Sciatic nerve (tissue), 2 donors: ENCODE results near the gene HHAT. TPM values are rescaled to one million over a fixed set of nuclear protein-coding genes. Genes with fewer than 3 reads are reported as not detected.
"Not testable (repeated sequence)": the region's sequence is repeated elsewhere in the genome, so short reads cannot be mapped to it uniquely, and the experiment has no call there.

ENCODE experiments used
- ATAC-seq: fragments of 200-7000 bp; cut with Tn5 transposase; one replicate; pipeline ENCODE4 v1.9.1; 2020; ENCODE audit warnings: mild to moderate bottlenecking, moderate library complexity
- DNase-seq: peaks from one replicate; pipeline ENCODE4 v3.0.0-alpha.2; 2020; ENCODE audit warnings: low spot score
- intact Hi-C: fragments of 100-400 bp; cut with DNase I; formaldehyde crosslinking; loops from one replicate; pipeline ENCODE4 v1.14.2; 2022
- total RNA-seq: library from RNA; stranded (reverse); fragmentation: NEBNext Ultra II Directional; extraction: Animal tissue kit (Norgen Biotek cat#: 25700); gene quantifications from one replicate; pipeline ENCODE4 v1.2.1, GENCODE V29; 2021
- donor health status: DM: no; HTN: no; CAD: no.
- donor health status: DM: no; HTN: no; CAD: no.

Gene HHAT
- total RNA-seq, 1 donor from 2014 or later, result 7.7 TPM

DNA sequence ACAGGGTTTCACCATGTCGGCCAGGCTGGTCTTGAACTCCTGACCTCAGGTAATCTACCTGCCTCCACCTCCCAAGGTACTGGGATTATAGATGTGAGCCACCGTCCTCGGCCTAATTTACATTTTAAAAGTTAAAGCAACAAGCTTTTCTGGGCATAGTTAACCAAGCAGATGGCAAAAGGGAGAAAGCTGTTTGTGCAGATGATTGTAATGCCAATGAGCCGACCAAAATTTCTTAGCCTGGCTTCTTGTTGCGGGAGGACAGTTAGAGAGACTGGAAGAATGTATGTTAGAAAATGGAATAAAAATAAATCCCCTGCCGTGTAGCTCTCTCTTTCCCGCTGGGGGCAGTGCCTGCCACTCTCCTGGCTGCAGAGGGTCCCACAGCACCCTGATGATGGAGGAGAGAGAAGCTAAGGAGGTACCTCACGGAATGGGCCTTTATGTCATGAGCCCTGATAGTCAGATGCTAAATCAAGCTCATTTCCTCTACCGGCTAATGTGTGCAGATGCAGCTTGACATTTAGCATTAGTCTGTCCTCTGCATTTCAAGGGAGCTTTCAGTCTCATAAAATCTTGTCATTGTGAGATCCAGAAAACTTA, 87.2 kb downstream of the HHAT start:
- DNase-seq (no peak), ATAC-seq (no peak)
- intact Hi-C loops, result no loop called here

DNA sequence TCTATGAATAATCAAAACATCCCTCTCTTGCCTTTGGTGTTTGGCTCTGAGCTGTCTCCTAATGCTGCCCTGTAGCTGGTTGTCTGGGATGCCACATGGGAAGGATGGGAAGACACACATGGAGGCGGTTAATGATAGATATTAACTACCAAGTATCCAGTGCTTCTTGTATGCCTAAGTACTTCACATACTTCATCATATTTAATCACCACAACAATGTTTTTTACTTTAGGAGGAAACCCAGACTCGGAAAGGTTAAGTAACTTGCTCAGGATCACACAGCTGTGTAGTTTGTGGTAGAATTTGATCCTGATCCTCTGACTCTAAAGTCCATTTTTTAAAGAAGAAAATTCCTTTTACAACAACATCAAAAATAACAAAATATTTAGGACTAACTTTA, 88.0 kb downstream of the HHAT start:
- no peak for ATAC-seq
- intact Hi-C loops, result no loop called here
- no peak for DNase-seq

DNA sequence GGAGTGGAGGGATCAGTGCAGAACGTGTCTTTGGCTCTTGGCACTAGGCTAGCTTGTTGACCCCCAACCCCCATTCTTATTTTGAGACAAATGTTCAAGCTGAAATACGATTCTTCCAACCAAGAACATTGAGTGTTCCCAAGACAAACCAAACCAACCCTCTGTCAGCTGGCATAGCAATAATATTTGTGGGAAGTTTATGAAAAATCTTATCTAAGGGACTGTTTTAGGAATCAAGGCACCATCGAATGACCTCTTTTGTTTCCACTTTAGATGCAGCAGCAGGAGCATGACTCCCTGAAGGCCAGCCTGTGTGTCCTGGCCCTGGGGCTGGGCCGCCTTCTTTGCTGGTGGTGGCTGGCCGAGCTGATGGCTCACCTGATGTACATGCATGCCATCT, 89.2 kb downstream of the HHAT start:
- intact Hi-C loops, result no loop called here
- no peak for DNase-seq

DNA sequence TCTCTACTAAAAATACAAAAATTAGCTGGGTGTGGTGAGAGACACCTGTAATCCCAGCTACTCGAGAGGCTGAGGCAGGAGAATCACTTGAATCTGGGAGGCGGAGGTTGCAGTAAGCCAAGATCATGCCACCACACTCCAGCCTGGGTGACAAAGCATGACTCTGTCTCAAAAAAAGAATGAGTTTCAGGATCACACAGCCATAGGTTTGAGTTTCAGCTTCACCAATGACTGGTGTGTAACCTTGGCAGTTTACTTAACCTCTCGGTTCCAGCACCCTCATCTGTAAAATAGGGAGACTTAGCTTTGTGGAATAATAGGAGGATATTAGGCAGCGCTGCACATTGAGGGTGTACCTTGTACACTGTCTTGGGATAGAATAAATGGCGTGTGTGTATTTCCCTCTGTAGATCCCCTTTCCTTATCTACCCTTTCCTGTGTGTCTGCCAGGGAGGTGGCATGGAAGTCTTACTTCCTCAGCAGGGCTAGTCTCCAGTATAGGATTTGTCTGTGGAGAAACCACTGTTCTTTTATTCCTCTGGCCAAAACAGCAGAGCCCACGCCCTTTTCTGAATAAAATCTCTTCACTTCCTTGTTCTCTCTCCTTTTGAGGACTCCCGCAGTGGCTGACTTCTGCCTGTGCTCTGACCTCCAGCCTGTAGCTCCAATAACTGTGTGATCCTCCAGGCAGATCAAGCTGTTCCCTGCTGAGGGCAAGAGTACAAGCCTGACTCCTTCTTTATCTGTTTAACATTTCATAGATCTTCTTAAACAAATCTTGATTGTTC, 90.4 kb downstream of the HHAT start:
- peak; percentile 52 for ATAC-seq
- intact Hi-C loops, result no loop called here

More for the DNA sequence above, 89.2 kb downstream of the HHAT start:
- no peak for ATAC-seq

DNA sequence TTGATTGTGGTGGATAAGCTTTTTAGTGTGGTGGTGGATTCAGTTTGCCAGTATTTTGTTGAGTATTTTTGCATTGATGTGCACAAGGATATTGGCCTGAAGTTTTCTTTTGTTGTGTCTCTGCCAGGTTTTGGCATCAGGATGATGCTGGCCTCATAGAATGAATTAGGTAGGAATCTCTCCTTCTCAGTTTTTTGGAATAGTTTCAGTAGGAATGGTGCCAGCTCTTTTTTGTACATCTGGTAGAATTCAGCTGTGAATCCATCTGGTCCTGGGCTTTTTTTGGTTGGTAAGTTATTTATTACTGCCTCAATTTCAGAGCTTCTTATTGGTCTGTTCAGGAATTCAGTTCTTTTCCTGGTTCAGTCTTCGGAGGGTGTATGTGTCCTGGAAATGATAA, 98.0 kb downstream of the HHAT start:
- intact Hi-C loops, ATAC-seq: not testable (repeated sequence)

More for the DNA sequence above, 90.4 kb downstream of the HHAT start:
- DNase-seq, result no peak

GRCh38 chr1:210428696-210429095, 100.0 kb downstream of the HHAT start:
- intact Hi-C loops, result no loop called here
- DNase-seq, result no peak

More for the DNA sequence above, 98.0 kb downstream of the HHAT start:
- DNase-seq, result not testable (repeated sequence)

DNA sequence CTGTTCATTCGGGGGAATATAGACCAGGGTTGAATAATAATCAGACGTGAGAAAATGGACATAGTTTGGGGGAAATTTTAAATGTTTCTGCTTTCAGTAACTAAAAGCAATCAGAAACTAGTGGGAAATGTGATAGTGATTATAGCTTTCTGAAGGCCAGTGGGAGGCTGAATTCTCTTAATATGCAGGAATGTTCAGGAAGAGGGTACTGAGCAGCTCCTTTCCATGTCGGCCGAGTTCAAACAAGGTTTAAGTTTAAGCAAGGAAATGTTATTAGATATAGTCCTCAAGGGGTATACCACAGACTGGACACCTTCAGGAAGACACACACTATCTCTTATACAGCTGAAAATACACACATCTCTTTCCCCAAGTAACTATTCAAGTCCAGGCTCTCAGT, 105.5 kb downstream of the HHAT start:
- ATAC-seq (no peak), DNase-seq (no peak)
- intact Hi-C loops, result no loop called here

More at GRCh38 chr1:210428696-210429095, 100.0 kb downstream of the HHAT start:
- no peak for ATAC-seq

GRCh38 chr1:210437111-210437510, 108.4 kb downstream of the HHAT start:
- intact Hi-C loops, result no loop called here
- DNase-seq (no peak), ATAC-seq (no peak)

DNA sequence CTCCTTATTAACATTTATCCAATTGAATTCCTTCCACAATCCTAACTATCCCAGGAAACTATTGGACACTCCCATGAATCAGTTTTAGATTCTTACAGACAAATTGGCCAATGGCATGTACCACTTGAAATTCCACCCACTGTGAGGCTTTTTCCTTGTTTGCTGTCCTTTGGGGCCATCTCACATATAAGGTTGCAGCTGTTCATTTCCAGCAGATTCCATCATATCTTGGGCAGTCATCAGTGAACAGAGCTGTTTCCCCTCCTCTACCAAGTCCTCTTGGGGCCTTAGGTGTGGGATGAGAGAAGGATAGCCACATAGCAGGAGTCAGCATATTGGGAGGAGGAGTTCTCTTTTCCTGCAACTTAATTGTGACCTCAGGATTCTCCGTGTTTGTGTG, 109.1 kb downstream of the HHAT start:
- intact Hi-C loops, result no loop called here
- no peak for ATAC-seq
- DNase-seq, result no peak

- no peak for ATAC-seq
- intact Hi-C loops, result no loop called here
- DNase-seq, result no peak
Measured at GRCh38 chr1:210438928-210439841, 110.5 kb downstream of the HHAT start.

- ATAC-seq, result no peak
- no peak for DNase-seq
- intact Hi-C loops, result no loop called here
Measured at GRCh38 chr1:210440081-210440480, 111.4 kb downstream of the HHAT start.

GRCh38 chr1:210441028-210441427, 112.3 kb downstream of the HHAT start:
- no peak for DNase-seq
- intact Hi-C loops, result no loop called here
- ATAC-seq, result no peak

GRCh38 chr1:210445485-210445884, 116.8 kb downstream of the HHAT start:
- intact Hi-C loops, result no loop called here
- ATAC-seq (no peak), DNase-seq (no peak)

DNA sequence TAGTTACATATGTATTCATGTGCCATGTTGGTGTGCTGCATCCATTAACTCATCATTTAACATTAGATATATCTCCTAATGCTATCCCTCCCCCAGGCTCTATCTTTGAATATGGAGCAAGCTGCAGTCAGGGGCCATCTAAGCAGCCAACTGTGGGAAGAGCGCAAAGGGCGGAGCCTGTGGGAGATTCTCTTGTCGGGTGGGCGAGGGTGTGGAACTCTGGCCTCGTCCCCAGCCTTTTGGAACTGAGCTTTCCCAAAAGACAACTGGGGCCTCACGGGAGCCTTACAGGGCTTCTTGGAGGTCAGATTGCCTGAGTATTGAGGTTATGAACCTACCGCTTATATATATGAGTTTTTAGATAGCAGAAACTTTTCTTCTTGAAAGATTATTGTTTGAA, 117.2 kb downstream of the HHAT start:
- intact Hi-C loops, result no loop called here
- ATAC-seq (no peak), DNase-seq (no peak)

DNA sequence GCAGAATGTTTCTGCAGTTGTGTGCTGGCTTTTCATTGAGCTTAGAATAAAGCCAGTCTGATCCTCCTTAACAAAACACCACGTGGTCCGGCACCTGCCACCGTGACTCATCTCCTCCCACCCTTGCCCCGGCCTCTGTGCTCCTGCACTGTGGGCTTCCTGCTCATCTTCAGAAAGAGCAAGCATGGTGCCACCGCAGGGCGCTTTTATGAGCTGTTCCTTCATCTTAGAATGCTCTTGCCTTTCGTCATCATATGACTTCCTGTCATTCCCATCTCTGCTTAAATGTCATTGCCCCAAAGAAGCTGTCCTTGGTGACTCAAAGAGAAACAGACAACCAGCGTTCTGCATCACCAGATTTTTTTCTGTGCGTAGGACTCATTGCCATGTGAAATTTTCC, 117.8 kb downstream of the HHAT start:
- ATAC-seq (no peak), DNase-seq (no peak)
- intact Hi-C loops, result no loop called here

- intact Hi-C loops, result no loop called here
- DNase-seq (no peak), ATAC-seq (no peak)
Measured at GRCh38 chr1:210447456-210448057, 118.9 kb downstream of the HHAT start.

- DNase-seq, result no peak
- intact Hi-C loops, result no loop called here
- ATAC-seq, result no peak
Measured at GRCh38 chr1:210448297-210448892, 119.7 kb downstream of the HHAT start.

GRCh38 chr1:210455840-210456603, 127.3 kb downstream of the HHAT start:
- DNase-seq (no peak), ATAC-seq (no peak)
- intact Hi-C loops, result no loop called here
